HepG2 (cell line): ENCODE data around the gene PSMD4. TPM values are rescaled to one million over a fixed set of nuclear protein-coding genes. Genes with fewer than 3 reads are reported as not detected.

Experiments used
- CBX5 ChIP-seq: sonication (generic); formaldehyde crosslinking; IDR thresholded peaks from 2 replicates; pipeline ENCODE4 v1.4.0; 2020; ENCODE audit warnings: missing genetic modification reagents, borderline replicate concordance
- KDM5A ChIP-seq: fragments of 200-600 bp; sonication (generic); IDR thresholded peaks from 2 replicates; pipeline ENCODE4 v1.7.0; 2018; ENCODE audit warnings: antibody characterized with exemption, mild to moderate bottlenecking, low read length, borderline replicate concordance
- NFATC3 ChIP-seq: sonication (generic); formaldehyde crosslinking; IDR thresholded peaks from 2 replicates; pipeline ENCODE4 v1.5.1; 2020; ENCODE audit warnings: mild to moderate bottlenecking, missing genetic modification reagents
- NFKBIZ ChIP-seq: IDR thresholded peaks from 2 replicates; pipeline ENCODE4 v1.6.1; 2018; ENCODE audit warnings: missing genetic modification reagents, missing compliant biosample characterization
- NFYC ChIP-seq: IDR thresholded peaks from 2 replicates; pipeline ENCODE4 v1.6.1; 2016; ENCODE audit warnings: missing genetic modification reagents, missing compliant biosample characterization
- PHF20 ChIP-seq: sonication (generic); formaldehyde crosslinking; IDR thresholded peaks from 2 replicates; pipeline ENCODE4 v1.5.0; 2020; ENCODE audit warnings: mild to moderate bottlenecking, missing genetic modification reagents
- SIX1 ChIP-seq: sonication (generic); formaldehyde crosslinking; IDR thresholded peaks from 2 replicates; pipeline ENCODE4 v1.4.0; 2020; ENCODE audit warnings: missing genetic modification reagents, borderline replicate concordance
- TSC22D2 ChIP-seq: sonication (generic); formaldehyde crosslinking; IDR thresholded peaks from 2 replicates; pipeline ENCODE4 v1.5.1; 2020; ENCODE audit warnings: missing genetic modification reagents, mild to moderate bottlenecking, borderline replicate concordance
- ZC3H13 ChIP-seq: sonication (generic); formaldehyde crosslinking; IDR thresholded peaks from 2 replicates; pipeline ENCODE4 v1.8.1; 2023; ENCODE audit warnings: mild to moderate bottlenecking, missing genetic modification reagents, moderate library complexity
- ZFP1 ChIP-seq: IDR thresholded peaks from 2 replicates; pipeline ENCODE4 v1.6.1; 2016
- ZMYM3 ChIP-seq: sonication (generic); formaldehyde crosslinking; IDR thresholded peaks from 2 replicates; pipeline ENCODE4 v1.5.1; 2020; ENCODE audit warnings: mild to moderate bottlenecking, missing genetic modification reagents
- ZNF441 ChIP-seq: sonication (generic); formaldehyde crosslinking; IDR thresholded peaks from 2 replicates; pipeline ENCODE4 v1.7.0; 2021; ENCODE audit warnings: missing genetic modification reagents, borderline replicate concordance
- ZNF556 ChIP-seq: sonication (generic); formaldehyde crosslinking; IDR thresholded peaks from 2 replicates; pipeline ENCODE4 v1.4.0; 2020; ENCODE audit warnings: mild to moderate bottlenecking, missing genetic modification reagents, borderline replicate concordance
- ZNF749 ChIP-seq: sonication (generic); formaldehyde crosslinking; IDR thresholded peaks from 2 replicates; pipeline ENCODE4 v1.8.0; 2022; ENCODE audit warnings: mild to moderate bottlenecking, missing genetic modification reagents, moderate library complexity, borderline replicate concordance
- polyA plus RNA-seq, 8 experiments: library from polyadenylated mRNA; depleted of rRNA in 3 of 8; stranded (reverse) in 7 of 8; unstranded in 1 of 8; fragments of >200 nt; fragmentation: Illumina TruSeq in 4 of 8; extraction: Trizol in 4 of 8; gene quantifications; 2 replicates each; pipeline versions ENCODE4 v1.2.1 to v1.2.3, GENCODE V29; 2011 to 2016; ENCODE audit warnings: low read depth in 4 of 8, missing spikeins in 1 of 8, mixed read lengths in 1 of 8; ENCODE audit not compliant: insufficient read depth in 1 of 8
- total RNA-seq, 5 experiments: library from RNA; depleted of rRNA; stranded (reverse); fragments of >200 nt; fragmentation: Illumina TruSeq; extraction: Trizol; gene quantifications; 2 replicates each; pipeline ENCODE4 v1.2.3, GENCODE V29; 2016; ENCODE audit warnings: low read depth in 1 of 5
- TF ChIP-seq, protein P1 (sequence below): sonication (generic); formaldehyde crosslinking; IDR thresholded peaks from 2 replicates; pipeline ENCODE4 v1.4.0; 2020; ENCODE audit warnings: missing genetic modification reagents, borderline replicate concordance
- TF ChIP-seq, protein P2 (sequence below), 2 experiments: sonication (generic) in 1 of 2; formaldehyde crosslinking in 1 of 2; IDR thresholded peaks; 2 replicates each; pipeline versions ENCODE4 v1.4.0 to v1.6.1; 2018 to 2020; ENCODE audit warnings: missing genetic modification reagents in 2 of 2, borderline replicate concordance in 1 of 2, low read depth in 1 of 2, mild to moderate bottlenecking in 1 of 2, missing biosample characterization in 1 of 2
- TF ChIP-seq, protein P3 (sequence below): sonication (generic); formaldehyde crosslinking; conservative IDR thresholded peaks from 2 replicates; pipeline ENCODE4 v1.8.1; 2023; ENCODE audit warnings: missing genetic modification reagents

PSMD4 gene
- total and polyA plus RNA-seq, 2 of the 13 experiments (the other 11 are each of a cell fraction or from before 2014, with no cell fraction given) = 194 to 243 TPM

DNA sequence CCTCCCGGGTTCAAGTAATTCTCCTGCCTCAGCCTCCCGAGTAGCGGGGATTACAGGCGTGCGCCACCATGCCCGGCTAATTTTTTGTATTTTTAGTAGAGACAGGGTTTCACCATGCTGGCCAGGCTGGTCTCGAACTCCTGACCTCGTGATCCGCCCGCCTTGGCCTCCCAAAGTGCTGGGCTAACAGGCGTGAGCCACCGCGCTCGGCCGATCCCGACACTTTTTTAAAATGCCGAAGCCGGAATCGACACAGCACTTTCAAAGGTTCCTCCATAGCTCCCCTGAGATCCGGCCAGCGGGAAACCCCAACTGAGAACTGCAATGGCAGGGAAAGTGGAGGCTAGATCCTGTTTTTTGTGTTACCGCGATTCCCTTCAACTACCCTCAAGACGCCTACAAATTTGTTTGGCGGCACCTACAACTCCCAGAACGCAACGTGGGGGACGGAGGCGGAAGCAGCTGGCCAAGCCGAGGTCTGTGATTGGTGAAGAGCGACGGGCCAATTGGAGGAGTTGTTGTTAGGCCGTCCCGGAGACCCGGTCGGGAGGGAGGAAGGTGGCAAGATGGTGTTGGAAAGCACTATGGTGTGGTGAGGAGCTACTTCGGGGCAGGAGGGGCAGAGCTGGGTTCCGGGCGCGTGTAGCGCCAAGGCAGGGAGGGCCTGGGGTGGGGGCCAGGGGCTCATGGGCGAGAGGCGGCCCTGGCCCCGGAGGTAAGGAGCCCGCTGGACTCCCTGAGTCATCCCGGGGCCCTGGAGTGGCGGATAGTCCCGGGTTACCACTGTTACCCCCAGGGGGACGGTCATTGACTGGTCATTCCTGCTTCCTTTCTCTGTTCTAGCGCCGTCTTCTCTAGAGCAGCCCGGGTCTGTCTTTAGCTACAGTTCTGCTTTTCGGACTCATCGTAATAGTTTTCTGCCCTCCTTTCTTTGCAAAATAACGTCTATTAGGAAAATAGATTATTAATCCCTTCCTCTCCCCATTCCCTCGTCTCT, at the start of gene PSMD4 (continued):
- TF ChIP-seq, protein P1, sequence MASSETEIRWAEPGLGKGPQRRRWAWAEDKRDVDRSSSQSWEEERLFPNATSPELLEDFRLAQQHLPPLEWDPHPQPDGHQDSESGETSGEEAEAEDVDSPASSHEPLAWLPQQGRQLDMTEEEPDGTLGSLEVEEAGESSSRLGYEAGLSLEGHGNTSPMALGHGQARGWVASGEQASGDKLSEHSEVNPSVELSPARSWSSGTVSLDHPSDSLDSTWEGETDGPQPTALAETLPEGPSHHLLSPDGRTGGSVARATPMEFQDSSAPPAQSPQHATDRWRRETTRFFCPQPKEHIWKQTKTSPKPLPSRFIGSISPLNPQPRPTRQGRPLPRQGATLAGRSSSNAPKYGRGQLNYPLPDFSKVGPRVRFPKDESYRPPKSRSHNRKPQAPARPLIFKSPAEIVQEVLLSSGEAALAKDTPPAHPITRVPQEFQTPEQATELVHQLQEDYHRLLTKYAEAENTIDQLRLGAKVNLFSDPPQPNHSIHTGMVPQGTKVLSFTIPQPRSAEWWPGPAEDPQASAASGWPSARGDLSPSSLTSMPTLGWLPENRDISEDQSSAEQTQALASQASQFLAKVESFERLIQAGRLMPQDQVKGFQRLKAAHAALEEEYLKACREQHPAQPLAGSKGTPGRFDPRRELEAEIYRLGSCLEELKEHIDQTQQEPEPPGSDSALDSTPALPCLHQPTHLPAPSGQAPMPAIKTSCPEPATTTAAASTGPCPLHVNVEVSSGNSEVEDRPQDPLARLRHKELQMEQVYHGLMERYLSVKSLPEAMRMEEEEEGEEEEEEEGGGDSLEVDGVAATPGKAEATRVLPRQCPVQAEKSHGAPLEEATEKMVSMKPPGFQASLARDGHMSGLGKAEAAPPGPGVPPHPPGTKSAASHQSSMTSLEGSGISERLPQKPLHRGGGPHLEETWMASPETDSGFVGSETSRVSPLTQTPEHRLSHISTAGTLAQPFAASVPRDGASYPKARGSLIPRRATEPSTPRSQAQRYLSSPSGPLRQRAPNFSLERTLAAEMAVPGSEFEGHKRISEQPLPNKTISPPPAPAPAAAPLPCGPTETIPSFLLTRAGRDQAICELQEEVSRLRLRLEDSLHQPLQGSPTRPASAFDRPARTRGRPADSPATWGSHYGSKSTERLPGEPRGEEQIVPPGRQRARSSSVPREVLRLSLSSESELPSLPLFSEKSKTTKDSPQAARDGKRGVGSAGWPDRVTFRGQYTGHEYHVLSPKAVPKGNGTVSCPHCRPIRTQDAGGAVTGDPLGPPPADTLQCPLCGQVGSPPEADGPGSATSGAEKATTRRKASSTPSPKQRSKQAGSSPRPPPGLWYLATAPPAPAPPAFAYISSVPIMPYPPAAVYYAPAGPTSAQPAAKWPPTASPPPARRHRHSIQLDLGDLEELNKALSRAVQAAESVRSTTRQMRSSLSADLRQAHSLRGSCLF = 0 out of 2 replicates have a peak, but pooled peaks have one; percentile 41
- TF ChIP-seq, protein P2, sequence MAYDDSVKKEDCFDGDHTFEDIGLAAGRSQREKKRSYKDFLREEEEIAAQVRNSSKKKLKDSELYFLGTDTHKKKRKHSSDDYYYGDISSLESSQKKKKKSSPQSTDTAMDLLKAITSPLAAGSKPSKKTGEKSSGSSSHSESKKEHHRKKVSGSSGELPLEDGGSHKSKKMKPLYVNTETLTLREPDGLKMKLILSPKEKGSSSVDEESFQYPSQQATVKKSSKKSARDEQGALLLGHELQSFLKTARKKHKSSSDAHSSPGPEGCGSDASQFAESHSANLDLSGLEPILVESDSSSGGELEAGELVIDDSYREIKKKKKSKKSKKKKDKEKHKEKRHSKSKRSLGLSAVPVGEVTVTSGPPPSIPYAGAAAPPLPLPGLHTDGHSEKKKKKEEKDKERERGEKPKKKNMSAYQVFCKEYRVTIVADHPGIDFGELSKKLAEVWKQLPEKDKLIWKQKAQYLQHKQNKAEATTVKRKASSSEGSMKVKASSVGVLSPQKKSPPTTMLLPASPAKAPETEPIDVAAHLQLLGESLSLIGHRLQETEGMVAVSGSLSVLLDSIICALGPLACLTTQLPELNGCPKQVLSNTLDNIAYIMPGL (CRISPR knock-in tag; IDR thresholded peaks at IDR 0.05; ENCODE audit: borderline replicate concordance in 1 of 2, low read depth in 1 of 2) = peak in 1 of 2 experiments; percentile 54; a peak in 1 of 4 replicates
- peak; percentile 82 for TF ChIP-seq PHF20
- TF ChIP-seq NFATC3 (CRISPR knock-in tag) = no peak
- TF ChIP-seq CBX5 (CRISPR knock-in tag) = peak; percentile 13; the same call in 1 of the 2 replicates
- TF ChIP-seq ZNF556 (CRISPR knock-in tag) = 0 out of 2 replicates have a peak, but pooled peaks have one; percentile 55
- TF ChIP-seq ZNF441 = no peak; the same call in 1 of the 2 replicates
- TF ChIP-seq NFYC (CRISPR knock-in tag) = peak; percentile 97
- TF ChIP-seq ZC3H13 = peak; percentile 34; the same call in 1 of the 2 replicates
- TF ChIP-seq ZNF749 (CRISPR knock-in tag) = no peak
- TF ChIP-seq SIX1 (CRISPR knock-in tag) = no peak
- no peak for TF ChIP-seq NFKBIZ (CRISPR knock-in tag)
- TF ChIP-seq, protein P3, sequence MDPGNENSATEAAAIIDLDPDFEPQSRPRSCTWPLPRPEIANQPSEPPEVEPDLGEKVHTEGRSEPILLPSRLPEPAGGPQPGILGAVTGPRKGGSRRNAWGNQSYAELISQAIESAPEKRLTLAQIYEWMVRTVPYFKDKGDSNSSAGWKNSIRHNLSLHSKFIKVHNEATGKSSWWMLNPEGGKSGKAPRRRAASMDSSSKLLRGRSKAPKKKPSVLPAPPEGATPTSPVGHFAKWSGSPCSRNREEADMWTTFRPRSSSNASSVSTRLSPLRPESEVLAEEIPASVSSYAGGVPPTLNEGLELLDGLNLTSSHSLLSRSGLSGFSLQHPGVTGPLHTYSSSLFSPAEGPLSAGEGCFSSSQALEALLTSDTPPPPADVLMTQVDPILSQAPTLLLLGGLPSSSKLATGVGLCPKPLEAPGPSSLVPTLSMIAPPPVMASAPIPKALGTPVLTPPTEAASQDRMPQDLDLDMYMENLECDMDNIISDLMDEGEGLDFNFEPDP (CRISPR knock-in tag) = no peak
- peak; percentile 81; the same call in 1 of the 2 replicates for TF ChIP-seq KDM5A
- TF ChIP-seq ZMYM3 (CRISPR knock-in tag) = peak; percentile 92
- TF ChIP-seq TSC22D2 (CRISPR knock-in tag) = no peak
- peak; percentile 38; the same call in 1 of the 2 replicates for TF ChIP-seq ZFP1
